CD4-positive, CD25-positive, alpha-beta regulatory T cell (primary cell): ENCODE results near the gene STIP1. TPM values are rescaled to one million over a fixed set of nuclear protein-coding genes. Genes with fewer than 3 reads are reported as not detected.

Experiments
- ATAC-seq, 2 donors: fragments of 150-1000 bp; cut with Tn5 transposase; one replicate each; pipeline ENCODE4 v1.10.0; 2021; ENCODE audit warnings: low read depth in 2 of 2, moderate number of reproducible peaks in 2 of 2, moderate library complexity in 1 of 2
- DNase-seq, 3 donors: peaks; one replicate each; pipeline versions ENCODE4 v3.0.0 to v3.0.0-alpha.2; 2012 to 2022; ENCODE audit warnings: mixed read lengths in 1 of 3
- H3K27ac ChIP-seq: one replicate; pipeline ENCODE4 v1.7.0; 2013; ENCODE audit warnings: mild to moderate bottlenecking, low read length; ENCODE audit not compliant: insufficient read depth, poor library complexity, severe bottlenecking
- H3K27me3 ChIP-seq: one replicate; pipeline ENCODE4 v1.7.0; 2013; ENCODE audit warnings: low read length; ENCODE audit not compliant: control insufficient read depth, insufficient read depth
- H3K36me3 ChIP-seq: one replicate; pipeline ENCODE4 v1.7.0; 2013; ENCODE audit warnings: mild to moderate bottlenecking, low read length, moderate library complexity; ENCODE audit not compliant: control insufficient read depth, insufficient read depth
- H3K4me1 ChIP-seq: 2 replicates; pipeline ENCODE4 v1.7.0; 2013; ENCODE audit warnings: mild to moderate bottlenecking, low read length; ENCODE audit not compliant: insufficient read depth, control insufficient read depth, poor library complexity, severe bottlenecking
- H3K4me3 ChIP-seq: one replicate; pipeline ENCODE4 v1.7.0; 2013; ENCODE audit warnings: low read depth, mild to moderate bottlenecking, low read length, moderate library complexity
- H3K9me3 ChIP-seq, 2 experiments: 1 replicate in 1 of 2; 2 replicates in 1 of 2; pipeline ENCODE4 v1.7.0; 2013; ENCODE audit warnings: low read length in 2 of 2, mild to moderate bottlenecking in 1 of 2, moderate library complexity in 1 of 2; ENCODE audit not compliant: control insufficient read depth in 2 of 2
- H3K27ac Mint-ChIP-seq, 3 donors: one replicate each; pipeline ENCODE4 v1.8.0; 2020 to 2022; ENCODE audit warnings: mild to moderate bottlenecking in 3 of 3, mixed read lengths in 3 of 3, moderate library complexity in 2 of 3
- H3K27me3 Mint-ChIP-seq: one replicate; pipeline ENCODE4 v1.8.0; 2022; ENCODE audit warnings: mild to moderate bottlenecking, mixed read lengths
- H3K36me3 Mint-ChIP-seq: one replicate; pipeline ENCODE4 v1.8.0; 2020; ENCODE audit warnings: mixed read lengths
- H3K4me1 Mint-ChIP-seq, 4 donors: one replicate each; pipeline ENCODE4 v1.8.0; 2020 to 2022; ENCODE audit warnings: mixed read lengths in 4 of 4, mild to moderate bottlenecking in 1 of 4
- H3K4me3 Mint-ChIP-seq, 4 donors: one replicate each; pipeline ENCODE4 v1.8.0; 2020 to 2022; ENCODE audit warnings: mild to moderate bottlenecking in 4 of 4, mixed read lengths in 4 of 4, moderate library complexity in 3 of 4
- H3K9me3 Mint-ChIP-seq, 7 donors: one replicate each; pipeline ENCODE4 v1.8.0; 2020 to 2022; ENCODE audit warnings: mixed read lengths in 7 of 7, mild to moderate bottlenecking in 3 of 7, moderate library complexity in 2 of 7
- polyA plus RNA-seq, 4 donors: library from polyadenylated mRNA; unstranded; fragments of 300-500 nt; fragmentation: Illumina TruSeq; gene quantifications; one replicate each; pipeline ENCODE4 v1.2.3, GENCODE V29; 2021
- total RNA-seq: library from RNA; stranded (reverse); gene quantifications from one replicate; pipeline ENCODE4 v1.2.3, GENCODE V29; 2022

The STIP1 gene
- total and polyA plus RNA-seq, 5 donors from 2014 or later: 57.8 to 72.3 (median 64.1) TPM

DNA sequence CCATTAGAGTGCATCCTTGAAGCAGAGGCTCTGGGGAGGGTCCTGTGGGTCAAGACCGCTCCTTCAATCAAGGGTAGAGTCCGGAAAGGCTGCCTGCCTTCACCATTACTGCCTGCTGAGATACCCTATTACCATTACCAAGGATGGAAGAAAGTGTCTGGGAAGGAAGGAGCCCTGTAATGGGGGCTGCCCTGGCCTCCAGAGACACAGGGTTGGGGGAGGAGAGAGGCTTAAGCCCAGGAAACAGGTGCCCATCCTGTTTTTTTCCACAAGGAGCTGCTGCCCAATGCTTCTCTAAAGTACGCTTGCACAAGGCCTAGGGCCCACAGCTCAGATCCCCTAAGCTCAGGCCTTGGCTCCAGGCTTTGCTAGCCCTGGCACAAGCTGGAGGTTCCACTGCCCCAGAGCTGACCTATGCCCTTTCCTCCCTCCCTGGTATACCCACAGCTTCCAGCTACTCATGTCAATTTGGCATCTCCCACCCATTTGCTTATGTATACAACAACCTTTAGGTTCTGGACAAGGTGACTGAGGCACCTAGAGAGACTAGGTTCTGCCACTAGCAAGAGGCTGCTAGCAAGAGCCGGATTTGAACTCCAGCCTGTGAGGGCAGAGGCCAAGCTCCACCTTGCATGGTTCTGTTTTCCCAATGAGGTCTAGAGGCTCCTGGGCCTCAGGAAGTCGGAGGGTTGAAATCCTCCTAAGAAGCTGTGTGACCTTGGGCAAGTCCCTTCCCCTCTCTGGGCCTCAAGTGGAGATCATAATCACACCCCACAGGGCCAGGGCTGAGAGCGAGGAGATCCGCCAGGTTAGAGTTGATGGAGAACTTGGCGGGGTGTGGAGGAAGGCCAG, 63.8 kb downstream of the STIP1 start:
- Histone ChIP-seq H3K9me3 (no peaks in the 10 kb centered on the region), H3K4me3 (no peak overlapping the region), H3K4me1 (peaks cover 50% of the 10 kb centered on the region), H3K27me3 (no peaks in the 10 kb centered on the region), H3K36me3 (no peaks in the 10 kb centered on the region), H3K27ac (no peak overlapping the region)
- ATAC-seq (no peak), DNase-seq (no peak)
- peaks cover 0 to 2% (median 0%) of the 10 kb centered on the region in 7 donors for H3K9me3 Mint-ChIP-seq
- H3K4me1 Mint-ChIP-seq: peaks cover 0 to 43% (median 13%) of the 10 kb centered on the region in 4 donors
- H3K27ac Mint-ChIP-seq: peak overlapping the region in 2 of 3 donors; percentile 56 to 69
- no peaks in the 10 kb centered on the region for H3K27me3 Mint-ChIP-seq
- H3K36me3 Mint-ChIP-seq: no peaks in the 10 kb centered on the region
- H3K4me3 Mint-ChIP-seq: peak overlapping the region; percentile 55 to 90 (median 68)

DNA sequence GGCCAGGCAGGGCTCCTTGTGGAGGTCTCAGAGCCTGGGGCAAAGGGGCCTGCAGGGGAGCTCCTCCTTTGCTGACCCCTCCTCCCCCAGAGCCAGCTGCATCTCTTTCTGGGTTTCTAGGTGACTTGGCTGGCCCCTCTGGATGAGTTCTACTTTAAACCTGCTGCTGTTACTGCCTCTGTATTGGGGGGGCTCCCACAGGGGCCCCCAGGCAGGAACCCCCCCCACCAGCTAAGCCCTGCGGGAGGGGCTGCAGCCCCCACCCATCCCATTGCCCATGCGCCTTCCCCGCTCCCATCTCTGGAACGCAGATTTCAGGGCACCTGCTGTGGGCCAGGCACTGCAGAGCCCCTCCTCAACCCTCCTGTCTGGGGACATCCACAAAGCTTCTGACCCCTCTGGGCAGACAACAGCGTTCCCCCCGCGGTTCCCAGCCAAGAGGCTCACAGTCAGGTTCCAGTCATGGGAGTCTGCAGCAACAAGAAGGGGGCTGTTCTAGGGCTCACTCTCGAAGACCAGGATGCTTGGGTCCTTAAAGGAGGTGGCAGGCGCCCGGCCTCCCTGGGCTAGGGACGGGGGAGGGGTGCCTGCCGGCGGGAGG, 64.5 kb downstream of the STIP1 start:
- no peak overlapping the region for H3K27ac ChIP-seq
- Mint-ChIP-seq H3K36me3 (no peaks in the 10 kb centered on the region), H3K4me3 (peak overlapping the region in 3 of 4 donors; percentile 50 to 90 (median 86)), H3K9me3 (peaks cover 0 to 2% (median 0%) of the 10 kb centered on the region in 7 donors), H3K27me3 (no peaks in the 10 kb centered on the region), H3K27ac (no peak overlapping the region), H3K4me1 (peaks cover 0 to 36% (median 13%) of the 10 kb centered on the region in 4 donors)
- H3K36me3 ChIP-seq: no peaks in the 10 kb centered on the region
- no peak overlapping the region for H3K4me3 ChIP-seq
- peaks cover 43% of the 10 kb centered on the region for H3K4me1 ChIP-seq
- DNase-seq (no peak), ATAC-seq (no peak)
- no peaks in the 10 kb centered on the region for H3K9me3 ChIP-seq
- no peaks in the 10 kb centered on the region for H3K27me3 ChIP-seq

DNA sequence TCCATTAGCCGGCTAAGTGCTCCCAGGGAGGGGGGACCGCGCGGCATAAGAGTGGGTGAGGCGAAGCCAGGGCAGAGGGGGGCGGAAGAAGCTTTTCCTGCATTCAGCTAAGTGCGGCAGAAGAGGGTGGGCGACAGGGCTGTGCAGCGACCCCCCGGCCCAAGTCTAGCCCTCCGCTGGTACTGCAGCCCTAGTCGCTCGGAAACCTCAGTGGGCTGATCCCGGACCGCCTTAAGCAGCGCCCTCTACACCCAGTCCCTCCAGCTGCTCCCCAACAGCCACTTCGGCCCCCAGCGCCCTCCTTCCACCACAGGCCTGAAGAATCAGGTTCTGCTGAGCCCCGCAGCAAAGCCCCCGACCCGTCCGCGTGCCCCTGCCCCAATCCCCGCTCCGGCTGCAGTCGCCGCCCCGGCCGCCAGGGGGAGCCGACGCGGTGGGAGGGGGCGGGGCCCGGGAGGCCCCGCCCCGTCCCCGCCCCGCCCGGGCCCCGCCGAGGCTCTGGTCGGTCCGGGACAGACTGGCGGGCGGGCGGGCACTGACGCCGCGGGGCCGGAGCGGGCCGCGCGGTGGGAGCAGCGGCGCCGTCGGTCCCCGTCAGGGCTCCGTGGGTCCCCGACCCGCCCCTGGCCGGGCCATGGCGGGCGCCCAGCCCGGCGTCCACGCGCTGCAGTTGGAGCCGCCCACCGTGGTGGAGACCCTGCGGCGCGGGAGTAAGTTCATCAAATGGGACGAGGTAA, 65.2 kb downstream of the STIP1 start, which contains the start of gene PLCB3:
TSS of gene PLCB3 (plus strand) at position 515 of the 737 bp plus-strand sequence. CDS start at position 635, 120 bp downstream.
- DNase-seq: peak; percentile 40 to 59 (median 49)
- no peaks in the 10 kb centered on the region for H3K9me3 ChIP-seq
- H3K4me3 Mint-ChIP-seq: peak within 1 kb of the TSS; percentile 86 to 94 (median 90)
- H3K4me3 ChIP-seq: no peak within 1 kb of the TSS
- H3K27ac Mint-ChIP-seq: peak within 1 kb of the TSS in 2 of 3 donors; percentile 36 to 38
- H3K27ac ChIP-seq: no peak within 1 kb of the TSS
- H3K4me1 Mint-ChIP-seq: peaks cover 0 to 29% (median 11%) of the 10 kb centered on the region in 4 donors
- ATAC-seq: peak; percentile 62 to 69
- H3K36me3 ChIP-seq: no peaks in the 10 kb centered on the region
- H3K9me3 Mint-ChIP-seq: peaks cover 0 to 2% (median 0%) of the 10 kb centered on the region in 7 donors
- H3K4me1 ChIP-seq: peaks cover 36% of the 10 kb centered on the region
- H3K27me3 Mint-ChIP-seq: no peaks in the 10 kb centered on the region
- no peaks in the 10 kb centered on the region for H3K36me3 Mint-ChIP-seq
- H3K27me3 ChIP-seq: no peaks in the 10 kb centered on the region

DNA sequence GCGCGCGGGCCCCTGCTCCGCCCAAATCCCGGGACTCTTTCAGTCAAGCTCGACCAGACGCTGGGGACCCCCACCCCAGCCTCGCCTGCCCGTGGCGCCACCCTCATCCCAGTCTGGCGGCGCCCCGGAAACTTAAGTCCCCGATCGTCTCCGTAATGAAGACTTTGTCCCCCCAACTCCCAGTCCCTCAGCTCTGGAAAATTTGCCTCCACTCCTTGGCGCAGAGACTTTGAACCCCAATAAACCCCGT, 65.7 kb downstream of the STIP1 start:
- ATAC-seq (no peak), DNase-seq (peak in 1 of 3 donors; percentile 24)
- Histone ChIP-seq H3K27ac (no peak overlapping the region), H3K4me1 (peaks cover 36% of the 10 kb centered on the region), H3K27me3 (no peaks in the 10 kb centered on the region), H3K4me3 (no peak overlapping the region), H3K36me3 (no peaks in the 10 kb centered on the region), H3K9me3 (no peaks in the 10 kb centered on the region)
- Mint-ChIP-seq H3K4me1 (peaks cover 0 to 29% (median 11%) of the 10 kb centered on the region in 4 donors), H3K36me3 (no peaks in the 10 kb centered on the region), H3K9me3 (peaks cover 0 to 2% (median 0%) of the 10 kb centered on the region in 7 donors), H3K4me3 (peak overlapping the region; percentile 77 to 92 (median 87)), H3K27me3 (no peaks in the 10 kb centered on the region), H3K27ac (no peak overlapping the region)

DNA sequence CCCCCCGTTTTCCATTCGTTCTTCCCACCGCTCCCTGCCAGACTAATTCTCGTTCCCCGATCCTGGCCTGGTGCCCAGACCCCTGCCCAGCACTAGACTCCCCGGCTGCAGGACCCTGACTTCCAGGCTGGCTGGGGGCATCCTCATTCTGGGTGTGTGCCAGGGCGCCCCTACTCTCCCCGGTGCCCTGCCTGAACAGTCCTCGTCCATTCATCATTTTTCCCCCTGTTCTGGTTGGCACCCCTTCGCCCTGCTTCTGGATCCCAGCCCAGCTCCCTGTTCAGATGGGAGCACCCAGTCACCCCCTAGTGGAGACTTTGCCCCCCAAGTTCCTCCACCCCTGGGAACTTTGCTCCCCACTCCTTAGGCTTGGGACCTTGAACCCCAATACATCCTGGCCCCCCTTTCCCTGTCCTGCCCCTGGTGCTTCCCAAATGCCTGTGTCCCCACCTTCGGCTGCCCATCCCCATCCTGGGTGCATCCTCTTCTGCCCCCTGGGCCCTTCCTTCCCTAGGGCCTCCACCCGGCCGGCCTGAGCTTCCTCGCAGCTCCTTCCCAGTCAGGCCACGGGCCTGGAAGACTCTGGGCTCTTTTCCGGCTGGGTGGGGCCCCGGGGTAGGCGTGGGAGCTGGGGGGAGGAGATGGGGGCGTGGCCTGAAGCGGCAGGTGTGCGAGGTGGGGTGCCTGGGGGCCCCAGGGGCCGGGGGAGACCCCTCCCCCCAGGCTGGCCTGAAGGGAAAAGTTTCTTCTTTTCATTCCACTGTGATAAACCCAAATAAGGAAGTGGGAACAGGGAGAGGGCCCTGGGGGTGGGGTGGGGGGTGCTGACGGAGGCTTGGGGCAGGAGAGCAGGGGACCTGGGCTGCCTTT, 66.3 kb downstream of the STIP1 start:
- Mint-ChIP-seq H3K4me3 (peak overlapping the region; percentile 77 to 92 (median 87)), H3K27ac (peak overlapping the region in 1 of 3 donors; percentile 36), H3K27me3 (no peaks in the 10 kb centered on the region), H3K36me3 (no peaks in the 10 kb centered on the region), H3K9me3 (peaks cover 0 to 2% (median 0%) of the 10 kb centered on the region in 7 donors), H3K4me1 (peaks cover 0 to 29% (median 11%) of the 10 kb centered on the region in 4 donors)
- no peaks in the 10 kb centered on the region for H3K9me3 ChIP-seq
- H3K36me3 ChIP-seq: no peaks in the 10 kb centered on the region
- ATAC-seq (no peak), DNase-seq (no peak)
- no peak overlapping the region for H3K27ac ChIP-seq
- peaks cover 31% of the 10 kb centered on the region for H3K4me1 ChIP-seq
- H3K4me3 ChIP-seq: no peak overlapping the region
- H3K27me3 ChIP-seq: no peaks in the 10 kb centered on the region

DNA sequence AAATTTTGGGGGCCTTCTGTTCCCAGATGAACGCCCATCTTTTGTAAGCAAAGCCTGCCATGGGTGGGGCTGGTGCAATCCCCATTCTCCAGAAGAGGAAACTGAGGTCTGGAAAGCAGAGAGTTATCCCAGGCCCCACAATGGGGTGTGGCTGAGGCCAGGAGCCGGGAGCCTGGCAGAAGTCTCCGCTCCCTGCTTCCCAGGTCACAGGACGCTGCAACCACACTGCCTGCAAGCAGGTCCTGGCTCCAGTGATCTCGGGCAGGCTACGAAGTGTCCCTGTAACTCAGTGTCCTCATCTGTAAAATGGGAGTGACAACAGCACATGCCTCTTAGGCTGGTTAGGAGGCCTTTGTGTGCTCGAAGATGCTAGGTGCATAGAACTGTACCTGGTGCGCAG, 67.1 kb downstream of the STIP1 start:
- no peak for DNase-seq
- no peaks in the 10 kb centered on the region for H3K36me3 Mint-ChIP-seq
- H3K9me3 Mint-ChIP-seq: peaks cover 0 to under 1% (median 0%) of the 10 kb centered on the region in 7 donors
- ATAC-seq: no peak
- Histone ChIP-seq H3K27ac (no peak overlapping the region), H3K4me1 (peaks cover 24% of the 10 kb centered on the region), H3K4me3 (no peak overlapping the region), H3K36me3 (no peaks in the 10 kb centered on the region), H3K27me3 (no peaks in the 10 kb centered on the region), H3K9me3 (no peaks in the 10 kb centered on the region)
- H3K4me3 Mint-ChIP-seq: peak overlapping the region in 3 of 4 donors; percentile 54 to 68 (median 65)
- peak overlapping the region in 1 of 3 donors; percentile 3 for H3K27ac Mint-ChIP-seq
- H3K4me1 Mint-ChIP-seq: peaks cover 0 to 27% (median 8%) of the 10 kb centered on the region in 4 donors
- H3K27me3 Mint-ChIP-seq: no peaks in the 10 kb centered on the region

DNA sequence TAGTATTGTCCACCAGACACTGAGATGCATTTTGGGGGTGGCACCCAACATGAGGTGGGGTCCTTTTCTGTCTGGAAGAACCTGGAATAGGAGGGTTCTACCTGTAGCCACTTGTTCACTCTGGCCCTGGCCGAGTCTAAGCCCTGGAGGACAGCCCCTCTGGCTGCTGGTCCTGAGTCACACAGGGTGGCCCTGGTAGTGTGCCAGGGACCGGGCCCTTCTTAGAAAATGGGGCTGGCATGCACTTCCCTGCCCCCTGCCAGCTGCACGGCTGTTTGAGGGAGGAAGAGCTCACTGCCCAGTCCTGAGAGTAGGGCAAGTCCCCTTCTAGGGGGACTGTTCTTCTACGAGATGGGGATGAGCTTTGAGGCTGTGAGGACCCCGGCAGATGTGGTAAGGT, 67.5 kb downstream of the STIP1 start:
- H3K4me1 Mint-ChIP-seq: peaks cover 0 to 27% (median 6%) of the 10 kb centered on the region in 4 donors
- no peaks in the 10 kb centered on the region for H3K27me3 Mint-ChIP-seq
- H3K4me3 Mint-ChIP-seq: peak overlapping the region in 3 of 4 donors; percentile 54 to 68 (median 65)
- DNase-seq (no peak), ATAC-seq (no peak)
- no peaks in the 10 kb centered on the region for H3K9me3 Mint-ChIP-seq
- H3K36me3 Mint-ChIP-seq: no peaks in the 10 kb centered on the region
- Histone ChIP-seq H3K4me1 (peaks cover 24% of the 10 kb centered on the region), H3K27ac (no peak overlapping the region), H3K4me3 (no peak overlapping the region), H3K36me3 (peaks cover 2% of the 10 kb centered on the region), H3K27me3 (no peaks in the 10 kb centered on the region), H3K9me3 (no peaks in the 10 kb centered on the region)
- peak overlapping the region in 1 of 3 donors; percentile 3 for H3K27ac Mint-ChIP-seq
